22Rv1 (cell line): ENCODE data around the gene SIRT5.

Source experiments
- H3K27ac ChIP-seq: fragments of 450-650 bp; 2 replicates; pipeline ENCODE4 v1.5.1; 2017
- ZFX ChIP-seq: fragments of 450-650 bp; IDR thresholded peaks from 2 replicates; pipeline ENCODE4 v1.6.1; 2017; ENCODE audit warnings: antibody characterized with exemption, borderline replicate concordance
- TF ChIP-seq, protein P1 (sequence below): fragments of 450-650 bp; IDR thresholded peaks from 2 replicates; pipeline ENCODE4 v1.5.1; 2017; ENCODE audit warnings: mild to moderate bottlenecking

The SIRT5 gene

DNA sequence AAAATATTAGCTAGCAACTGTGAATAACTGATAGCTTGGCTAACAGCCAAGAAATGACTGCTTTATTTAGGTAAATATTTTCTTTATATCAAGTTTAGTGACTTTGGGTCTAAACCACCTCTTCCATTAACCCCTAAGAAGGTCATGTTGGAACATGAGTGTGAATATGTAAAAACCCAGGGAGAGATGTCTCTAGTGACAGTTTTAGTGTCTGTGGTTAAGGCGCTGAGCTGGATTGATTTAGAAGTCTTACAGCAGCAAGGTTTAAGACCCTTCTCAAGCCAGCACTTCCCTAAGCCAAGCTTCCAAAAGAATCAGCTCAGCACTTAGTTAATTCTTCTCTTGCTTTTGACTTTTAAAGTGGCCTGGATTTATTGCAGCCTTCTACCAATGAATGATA is 11.4 kb upstream of the SIRT5 start:
- no peak overlapping the region for H3K27ac ChIP-seq
- TF ChIP-seq ZFX, result no peak
- TF ChIP-seq, protein P1, sequence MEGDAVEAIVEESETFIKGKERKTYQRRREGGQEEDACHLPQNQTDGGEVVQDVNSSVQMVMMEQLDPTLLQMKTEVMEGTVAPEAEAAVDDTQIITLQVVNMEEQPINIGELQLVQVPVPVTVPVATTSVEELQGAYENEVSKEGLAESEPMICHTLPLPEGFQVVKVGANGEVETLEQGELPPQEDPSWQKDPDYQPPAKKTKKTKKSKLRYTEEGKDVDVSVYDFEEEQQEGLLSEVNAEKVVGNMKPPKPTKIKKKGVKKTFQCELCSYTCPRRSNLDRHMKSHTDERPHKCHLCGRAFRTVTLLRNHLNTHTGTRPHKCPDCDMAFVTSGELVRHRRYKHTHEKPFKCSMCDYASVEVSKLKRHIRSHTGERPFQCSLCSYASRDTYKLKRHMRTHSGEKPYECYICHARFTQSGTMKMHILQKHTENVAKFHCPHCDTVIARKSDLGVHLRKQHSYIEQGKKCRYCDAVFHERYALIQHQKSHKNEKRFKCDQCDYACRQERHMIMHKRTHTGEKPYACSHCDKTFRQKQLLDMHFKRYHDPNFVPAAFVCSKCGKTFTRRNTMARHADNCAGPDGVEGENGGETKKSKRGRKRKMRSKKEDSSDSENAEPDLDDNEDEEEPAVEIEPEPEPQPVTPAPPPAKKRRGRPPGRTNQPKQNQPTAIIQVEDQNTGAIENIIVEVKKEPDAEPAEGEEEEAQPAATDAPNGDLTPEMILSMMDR, result no peak

DNA sequence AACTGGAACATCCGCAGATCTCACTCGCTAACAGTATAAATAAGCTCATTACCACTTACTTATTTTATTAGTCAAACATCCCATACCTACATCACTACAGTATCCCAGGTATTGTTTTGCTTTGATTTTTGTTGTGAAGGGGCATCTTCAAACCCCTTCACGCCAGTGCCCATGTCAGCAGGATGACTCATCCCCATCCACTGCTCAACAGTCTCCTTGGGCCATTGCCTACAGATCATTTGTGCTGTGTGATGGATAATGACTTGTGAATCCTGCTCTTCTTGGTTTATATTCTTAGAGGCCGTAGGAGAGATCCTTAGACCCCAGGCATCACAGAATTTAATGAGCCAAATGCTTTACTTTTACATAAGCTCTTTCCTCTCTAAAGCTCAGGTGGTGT is 8.5 kb upstream of the SIRT5 start:
- TF ChIP-seq, protein P1, result no peak
- no peak for TF ChIP-seq ZFX
- H3K27ac ChIP-seq, result no peak overlapping the region

- TF ChIP-seq, protein P1, result no peak
- no peak for TF ChIP-seq ZFX
- no peak overlapping the region for H3K27ac ChIP-seq
Measured at GRCh38 chr6:13566500-13566899, 7.9 kb upstream of the SIRT5 start.

- H3K27ac ChIP-seq, result no peak overlapping the region
- no peak for TF ChIP-seq ZFX
- TF ChIP-seq, protein P1, result no peak
Measured at GRCh38 chr6:13568970-13569369, 5.4 kb upstream of the SIRT5 start.

GRCh38 chr6:13572240-13572639 is 2.2 kb upstream of the SIRT5 start:
- TF ChIP-seq ZFX, result no peak
- TF ChIP-seq, protein P1, result no peak
- H3K27ac ChIP-seq, result no peak overlapping the region

DNA sequence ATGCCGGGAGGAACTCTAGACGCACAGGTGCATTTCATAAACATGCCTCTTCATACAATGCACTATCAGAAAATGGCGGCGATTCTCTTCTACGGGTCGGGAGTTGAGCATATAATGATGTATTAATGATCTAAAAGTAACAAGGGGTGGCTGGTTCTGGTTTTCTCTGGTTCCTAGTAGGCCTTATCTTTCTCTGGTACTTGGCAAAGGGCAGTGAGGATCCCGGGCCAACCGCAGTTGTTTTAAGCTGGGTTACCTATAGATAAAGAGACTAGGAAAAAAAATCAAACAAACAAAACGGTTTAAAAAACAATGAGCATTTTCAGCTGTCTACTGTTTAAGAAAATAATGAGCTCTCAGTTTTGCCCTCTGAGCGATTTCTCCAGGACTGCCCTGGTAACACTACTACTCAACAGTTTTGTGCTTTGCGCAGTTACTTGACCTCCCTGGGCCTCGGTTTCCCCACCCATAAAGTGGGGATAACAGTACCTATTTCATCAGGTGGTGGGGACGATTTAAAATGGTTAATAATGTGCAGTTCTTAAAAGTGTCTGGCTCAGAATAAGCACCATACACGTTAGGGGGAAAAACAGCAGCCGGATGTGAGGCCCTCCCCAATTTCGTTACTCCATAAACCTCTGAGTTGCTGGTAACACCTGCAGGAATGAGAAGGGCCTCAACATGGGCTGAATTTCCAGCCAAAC is 1.3 kb upstream of the SIRT5 start:
- no peak overlapping the region for H3K27ac ChIP-seq
- no peak for TF ChIP-seq ZFX
- TF ChIP-seq, protein P1, result no peak

- TF ChIP-seq, protein P1, result no peak
- H3K27ac ChIP-seq, result no peak overlapping the region; the same call in 1 of the 2 replicates
Measured at GRCh38 chr6:13573669-13574110, 711 bp upstream of the SIRT5 start.
